ENCODE data around the gene CYB5B.
A peak's percentile ranks its signal among the peaks of the same experiment; 100 is the strongest.
"Not testable (repeated sequence)": the region's sequence is repeated elsewhere in the genome, so short reads cannot be mapped to it uniquely, and the experiment has no call there.

CYB5B gene

GRCh38 chr16:69410219-69410990, 14.0 kb upstream of the CYB5B start:
- no peak for DNase-seq

- DNase-seq, result no peak
Measured at GRCh38 chr16:69411064-69411985, 13.1 kb upstream of the CYB5B start.

- no peak for DNase-seq
Measured at GRCh38 chr16:69412287-69412686, 12.1 kb upstream of the CYB5B start.

GRCh38 chr16:69413045-69413664, 11.3 kb upstream of the CYB5B start:
- DNase-seq, result no peak

- no peak for DNase-seq
Measured at GRCh38 chr16:69417520-69418199, 6.8 kb upstream of the CYB5B start.

- DNase-seq, result no peak
Measured at GRCh38 chr16:69419956-69420355, 4.5 kb upstream of the CYB5B start.

- DNase-seq, result no peak
Measured at GRCh38 chr16:69423189-69423588, 1.2 kb upstream of the CYB5B start.

GRCh38 chr16:69424935-69425784, 741 bp downstream of the CYB5B start:
- peak in 1 of 2 experiments; percentile 13 for DNase-seq

- DNase-seq, result no peak
Measured at GRCh38 chr16:69428652-69429051, 4.2 kb downstream of the CYB5B start.

GRCh38 chr16:69429058-69429640, 4.7 kb downstream of the CYB5B start:
- not testable (repeated sequence) for DNase-seq

GRCh38 chr16:69431948-69432468, 7.6 kb downstream of the CYB5B start:
- no peak for DNase-seq

- DNase-seq, result no peak
Measured at GRCh38 chr16:69434066-69434465, 9.6 kb downstream of the CYB5B start.

GRCh38 chr16:69435977-69436820, 11.8 kb downstream of the CYB5B start:
- no peak for DNase-seq

GRCh38 chr16:69436896-69437295, 12.5 kb downstream of the CYB5B start:
- DNase-seq, result no peak

- no peak for DNase-seq
Measured at GRCh38 chr16:69438465-69438864, 14.0 kb downstream of the CYB5B start.

GRCh38 chr16:69440250-69440649, 15.8 kb downstream of the CYB5B start:
- peak in 1 of 2 experiments; percentile 19 for DNase-seq

GRCh38 chr16:69441030-69441429, 16.6 kb downstream of the CYB5B start:
- DNase-seq, result not testable (repeated sequence)

- no peak for DNase-seq
Measured at GRCh38 chr16:69443927-69444631, 19.7 kb downstream of the CYB5B start.

- no peak for DNase-seq
Measured at GRCh38 chr16:69444873-69445517, 20.6 kb downstream of the CYB5B start.
